ENCODE measurements around the gene CNN2. TPM values are rescaled to one million over a fixed set of nuclear protein-coding genes. Genes with fewer than 3 reads are reported as not detected.

CNN2 gene
- total RNA-seq, 1 donor from 2014 or later = 164 TPM

- TF ChIP-seq CTCF (conservative IDR thresholded peaks at IDR 0.05; ENCODE audit: low read depth, low read length) = no peak
- DNase-seq (ENCODE audit: low read depth) = no peak
- H3K4me3 ChIP-seq (ENCODE audit: low read depth, low read length) = peak overlapping the region; percentile 65
Measured at GRCh38 chr19:1041272-1041834, 14.9 kb downstream of the CNN2 start.

- no peak for DNase-seq (ENCODE audit: low read depth)
- TF ChIP-seq CTCF (conservative IDR thresholded peaks at IDR 0.05; ENCODE audit: low read depth, low read length) = no peak
- no peak overlapping the region for H3K4me3 ChIP-seq (ENCODE audit: low read depth, low read length)
Measured at GRCh38 chr19:1041835-1042685, 15.7 kb downstream of the CNN2 start.

- no peak for TF ChIP-seq CTCF (conservative IDR thresholded peaks at IDR 0.05; ENCODE audit: low read depth, low read length)
- DNase-seq (ENCODE audit: low read depth) = no peak
- H3K4me3 ChIP-seq (ENCODE audit: low read depth, low read length) = no peak overlapping the region
Measured at GRCh38 chr19:1042689-1043511, 16.5 kb downstream of the CNN2 start.

GRCh38 chr19:1045247-1045603, 18.8 kb downstream of the CNN2 start:
- H3K4me3 ChIP-seq (ENCODE audit: low read depth, low read length) = no peak overlapping the region
- no peak for DNase-seq (ENCODE audit: low read depth)
- no peak for TF ChIP-seq CTCF (conservative IDR thresholded peaks at IDR 0.05; ENCODE audit: low read depth, low read length)

- TF ChIP-seq CTCF (conservative IDR thresholded peaks at IDR 0.05; ENCODE audit: low read depth, low read length) = no peak
- no peak overlapping the region for H3K4me3 ChIP-seq (ENCODE audit: low read depth, low read length)
- no peak for DNase-seq (ENCODE audit: low read depth)
Measured at GRCh38 chr19:1046117-1046626, 19.8 kb downstream of the CNN2 start.

- no peak for TF ChIP-seq CTCF (conservative IDR thresholded peaks at IDR 0.05; ENCODE audit: low read depth, low read length)
- DNase-seq (ENCODE audit: low read depth) = no peak
Measured at GRCh38 chr19:1046836-1047695, 20.7 kb downstream of the CNN2 start.

More at GRCh38 chr19:1046836-1047695, 20.7 kb downstream of the CNN2 start:
- H3K4me3 ChIP-seq (ENCODE audit: low read depth, low read length) = no peak overlapping the region

All from epithelial cell of proximal tubule (primary cell).